GM19452 (cell line): Measurements from ENCODE around the gene ORM2.
A peak's percentile ranks its signal among the peaks of the same experiment; 100 is the strongest.
"Not testable (repeated sequence)": the region's sequence is repeated elsewhere in the genome, so short reads cannot be mapped to it uniquely, and the experiment has no call there.

Experiments
- ATAC-seq: cut with Tn5 transposase; IDR thresholded peaks from one replicate; pipeline ENCODE4 v1.9.1; 2021; ENCODE audit not compliant: unreplicated experiment

The ORM2 gene

DNA sequence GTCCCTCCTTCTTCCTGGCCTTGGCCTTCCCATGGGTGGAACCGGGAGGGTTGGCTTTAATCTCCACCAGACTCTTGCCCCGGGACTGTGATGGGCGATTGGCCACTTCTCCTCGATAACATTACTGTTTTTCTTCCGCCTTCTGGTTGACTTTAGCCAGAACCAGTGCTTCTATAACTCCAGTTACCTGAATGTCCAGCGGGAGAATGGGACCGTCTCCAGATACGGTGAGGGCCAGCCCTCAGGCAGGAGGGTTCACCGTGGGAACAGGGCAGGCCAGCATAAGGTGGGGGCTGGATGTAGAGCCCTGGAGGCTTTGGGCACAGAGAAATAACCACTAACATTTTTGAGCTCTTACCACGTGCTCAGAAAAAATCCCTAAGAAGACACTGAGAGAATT, 967 bp downstream of the ORM2 start:
- no peak for ATAC-seq

DNA sequence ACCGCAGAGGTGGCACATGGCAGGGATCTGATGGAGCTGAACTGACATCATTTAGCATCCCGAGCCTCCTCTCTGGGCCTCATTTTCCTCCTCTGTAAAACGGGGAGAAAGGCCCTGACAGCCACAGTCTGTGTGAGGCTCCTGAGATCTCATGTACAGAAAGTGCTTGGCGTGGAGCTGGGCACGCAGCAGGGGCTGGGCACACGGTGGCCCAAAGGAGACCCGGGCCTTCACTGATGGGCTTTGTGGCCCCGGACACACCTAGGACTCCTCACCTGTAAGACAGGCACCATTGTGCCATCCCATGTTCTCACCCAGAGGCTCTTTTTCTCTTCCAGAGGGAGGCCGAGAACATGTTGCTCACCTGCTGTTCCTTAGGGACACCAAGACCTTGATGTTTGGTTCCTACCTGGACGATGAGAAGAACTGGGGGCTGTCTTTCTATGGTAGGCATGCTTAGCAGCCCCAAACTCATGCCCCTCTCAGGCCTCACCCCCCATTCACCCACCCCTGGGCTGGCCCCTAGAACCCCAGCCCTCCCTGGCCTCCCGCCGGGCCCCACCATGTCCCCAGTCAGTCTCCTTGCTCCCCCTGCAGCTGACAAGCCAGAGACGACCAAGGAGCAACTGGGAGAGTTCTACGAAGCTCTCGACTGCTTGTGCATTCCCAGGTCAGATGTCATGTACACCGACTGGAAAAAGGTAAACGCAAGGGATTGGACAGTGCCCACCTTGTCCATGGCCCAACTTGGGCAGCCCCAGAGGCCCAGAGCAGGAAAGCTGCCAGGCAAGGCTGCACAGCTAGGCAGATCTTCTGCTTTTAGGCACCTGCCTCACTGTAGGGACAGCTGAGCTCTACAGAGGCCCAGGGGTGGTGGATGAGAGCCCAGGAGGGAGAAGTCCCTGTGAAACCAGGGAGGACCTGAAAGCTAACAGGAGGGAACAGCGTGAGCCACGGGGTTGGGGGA, 1.8 kb downstream of the ORM2 start:
- ATAC-seq, result not testable (repeated sequence)

DNA sequence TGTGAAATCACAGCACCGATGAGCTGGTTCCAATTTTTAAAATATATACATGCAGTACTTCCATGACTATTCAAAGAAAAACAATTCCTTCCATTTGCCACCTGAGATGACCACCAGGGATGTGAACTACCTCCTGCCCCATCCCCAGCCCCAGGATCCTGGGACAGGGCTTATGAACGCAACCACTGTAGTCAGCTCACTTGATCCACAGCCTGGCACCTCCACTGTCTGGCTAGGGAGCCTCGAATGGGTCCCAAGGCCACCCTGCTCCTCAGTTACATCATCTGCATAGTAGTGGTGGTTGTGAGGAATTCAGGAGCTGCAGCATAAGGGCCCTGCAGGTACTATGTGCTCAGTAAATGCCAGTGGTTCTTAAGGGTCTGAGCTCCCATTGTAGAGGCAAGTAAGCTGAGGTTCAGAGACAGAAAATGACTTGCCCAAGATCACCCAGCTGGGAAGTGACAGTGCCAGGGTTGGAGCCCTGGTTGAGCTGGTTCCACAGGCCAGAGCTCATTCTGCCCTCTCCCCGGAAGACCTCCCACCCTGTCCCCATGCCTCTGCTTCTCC, 2.9 kb downstream of the ORM2 start:
- not testable (repeated sequence) for ATAC-seq

DNA sequence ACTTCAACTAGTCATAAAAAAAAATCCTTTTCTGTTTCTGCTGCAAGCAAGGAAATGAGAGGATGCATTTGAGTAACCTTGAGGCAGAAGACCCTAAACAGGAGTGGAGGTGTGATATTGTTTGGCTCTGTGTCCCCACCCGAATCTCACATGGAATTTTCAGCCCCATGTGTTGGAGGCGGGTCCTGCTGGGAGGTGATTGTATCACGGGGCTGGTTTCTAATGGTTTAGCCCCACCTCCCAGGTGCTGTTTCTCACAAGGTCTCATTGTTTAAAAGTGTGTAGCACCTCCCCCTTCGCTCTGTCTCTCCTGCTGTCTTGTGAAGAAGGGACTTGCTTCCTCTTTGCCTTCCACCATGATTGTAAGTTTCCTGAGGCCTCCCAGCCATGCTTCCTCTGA, 4.0 kb downstream of the ORM2 start:
- not testable (repeated sequence) for ATAC-seq

DNA sequence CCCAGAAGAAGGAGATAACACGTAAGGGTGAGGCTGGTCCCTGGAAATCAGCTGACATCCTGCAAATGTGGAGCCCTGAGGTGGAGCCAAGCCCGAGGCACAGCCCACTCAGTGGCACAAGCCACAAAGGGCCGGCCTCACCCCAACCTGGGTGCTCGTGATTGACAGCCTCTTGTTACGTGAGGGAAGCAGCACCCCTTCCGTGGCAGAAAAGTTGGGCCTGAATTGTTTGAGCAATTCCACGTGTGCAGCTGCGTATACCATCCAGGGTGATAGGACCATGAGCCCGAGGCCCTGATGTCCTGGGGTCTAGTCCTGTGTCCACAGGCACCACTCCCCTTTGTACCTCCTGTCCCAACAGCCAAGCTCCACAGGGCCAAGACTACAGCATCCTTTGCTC, 4.8 kb downstream of the ORM2 start:
- ATAC-seq, result no peak

DNA sequence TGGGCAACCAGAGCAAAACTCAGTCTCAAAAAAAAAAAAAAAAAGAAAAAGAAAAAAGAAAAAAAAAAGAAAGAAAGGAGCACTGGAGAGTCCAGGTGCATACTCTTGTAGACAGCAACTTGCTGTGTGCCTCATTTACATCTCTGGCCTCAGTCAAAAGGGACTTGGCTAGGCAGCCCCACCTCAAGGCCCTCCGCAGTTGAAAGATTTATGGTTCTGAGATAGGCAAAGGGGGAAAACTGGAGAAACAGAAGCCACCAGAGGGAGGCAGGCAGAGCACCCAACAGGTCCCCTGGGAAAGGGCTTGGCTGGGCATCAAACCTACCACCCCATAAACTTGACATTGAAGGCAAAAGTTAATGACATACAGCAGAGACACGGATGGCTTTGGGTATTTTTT, 6.1 kb downstream of the ORM2 start:
- ATAC-seq, result no peak

DNA sequence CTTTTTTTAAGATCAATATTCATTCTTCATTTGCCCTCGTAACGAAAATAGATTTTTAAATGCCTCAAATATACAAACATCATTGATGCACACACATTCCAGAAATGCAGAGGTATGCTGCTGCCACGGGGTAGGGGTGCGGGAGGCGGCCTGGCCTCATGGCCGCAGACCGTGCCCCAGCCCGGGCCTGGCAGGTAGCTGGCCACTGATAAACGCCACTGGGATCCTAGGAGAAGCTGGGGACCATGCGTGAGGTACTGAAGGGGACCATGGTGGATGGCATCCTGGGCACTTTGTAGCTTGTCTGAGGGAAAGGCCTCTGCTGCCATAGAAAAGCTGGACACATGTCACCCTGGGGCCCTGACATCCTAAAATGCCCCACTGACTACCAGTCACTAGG, 6.5 kb downstream of the ORM2 start:
- ATAC-seq, result no peak

DNA sequence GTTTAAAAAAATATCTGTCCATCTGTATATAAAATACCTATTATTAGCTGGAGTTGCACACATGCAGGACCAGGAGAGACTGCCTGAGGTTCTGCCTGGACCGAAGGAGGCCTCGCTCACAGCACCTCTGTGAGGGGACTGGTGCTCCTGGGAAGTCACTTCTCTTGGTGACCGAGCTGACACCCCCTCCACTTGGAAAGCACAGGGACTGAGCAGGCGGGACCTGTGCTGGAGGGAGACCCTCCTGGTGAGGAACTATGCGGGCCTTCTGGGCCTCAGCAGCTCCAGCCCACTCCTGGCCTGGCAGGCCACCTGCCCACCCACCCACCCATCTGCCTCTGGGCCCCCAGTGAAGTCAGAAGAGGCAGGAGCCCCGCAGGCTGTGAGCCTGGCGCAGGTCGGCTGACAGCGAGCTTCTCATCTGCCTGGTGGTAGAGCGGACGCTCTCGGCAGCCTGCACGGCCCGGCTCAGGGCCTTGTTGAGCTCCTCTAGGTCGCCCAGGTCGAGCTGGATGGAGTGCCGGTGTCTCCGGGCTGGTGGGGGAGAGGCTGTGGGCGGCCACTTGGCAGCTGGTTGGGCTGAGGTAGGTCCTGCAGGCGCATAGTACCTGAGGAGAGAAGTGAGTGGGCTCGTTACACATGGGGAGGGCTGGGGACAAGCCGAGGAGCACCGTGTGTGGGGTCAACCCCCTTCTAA, 7.2 kb downstream of the ORM2 start:
- no peak for ATAC-seq

DNA sequence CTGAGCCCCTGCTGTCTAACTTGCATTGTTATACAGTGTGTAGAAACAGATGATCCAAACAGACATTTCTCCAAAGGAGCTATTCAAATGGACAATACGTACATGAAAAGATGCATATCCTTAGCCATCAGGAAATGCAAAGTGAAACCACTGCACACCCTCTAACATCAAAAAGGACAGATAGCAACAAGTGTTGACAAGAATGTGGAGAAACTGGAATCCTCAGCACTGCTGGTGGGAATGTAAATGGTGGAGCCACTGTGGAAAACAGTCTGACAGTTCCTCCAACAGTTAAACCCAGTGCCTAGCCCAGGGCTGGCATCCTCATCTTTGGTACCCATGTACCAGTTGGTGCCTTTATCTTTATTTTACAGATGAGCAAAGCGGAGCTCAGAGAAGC, 8.5 kb downstream of the ORM2 start:
- no peak for ATAC-seq

DNA sequence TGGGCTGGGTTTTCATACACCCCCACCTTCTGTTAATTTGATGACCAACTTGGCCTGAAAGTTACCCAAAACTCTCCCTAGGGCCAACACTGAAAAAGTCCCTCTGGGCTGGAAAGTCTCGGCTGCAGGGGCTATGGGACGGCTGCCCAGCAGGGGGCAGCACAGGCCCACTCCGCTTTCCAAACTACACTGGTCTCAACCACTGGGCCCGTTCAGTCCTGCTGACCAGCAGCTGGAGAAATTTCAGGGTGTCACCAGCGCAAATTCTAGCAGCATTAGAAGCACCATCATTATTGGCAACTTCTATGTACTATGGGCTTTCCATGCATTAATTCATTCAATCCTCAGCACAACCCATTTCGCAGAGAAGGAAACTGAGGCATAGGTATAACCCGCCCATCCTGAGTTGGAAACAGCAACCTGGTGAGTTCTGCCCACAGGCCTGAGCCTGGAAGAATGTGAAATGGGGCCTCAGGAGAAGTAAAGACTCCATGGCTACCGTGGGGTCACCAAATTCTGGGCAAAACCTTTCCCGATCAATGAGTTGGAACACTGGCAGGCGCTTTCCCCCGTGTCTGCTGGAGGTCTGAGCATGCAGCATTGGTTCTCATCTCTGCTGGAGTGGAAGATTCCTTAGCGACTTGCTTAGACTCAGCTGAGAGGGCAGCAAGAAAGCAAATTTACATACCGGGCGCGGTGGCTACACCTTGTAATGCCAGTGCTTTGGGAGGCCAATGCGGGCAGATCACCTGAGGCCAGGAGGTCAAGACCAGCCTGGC, 9.7 kb downstream of the ORM2 start:
- ATAC-seq, result peak; percentile 74

DNA sequence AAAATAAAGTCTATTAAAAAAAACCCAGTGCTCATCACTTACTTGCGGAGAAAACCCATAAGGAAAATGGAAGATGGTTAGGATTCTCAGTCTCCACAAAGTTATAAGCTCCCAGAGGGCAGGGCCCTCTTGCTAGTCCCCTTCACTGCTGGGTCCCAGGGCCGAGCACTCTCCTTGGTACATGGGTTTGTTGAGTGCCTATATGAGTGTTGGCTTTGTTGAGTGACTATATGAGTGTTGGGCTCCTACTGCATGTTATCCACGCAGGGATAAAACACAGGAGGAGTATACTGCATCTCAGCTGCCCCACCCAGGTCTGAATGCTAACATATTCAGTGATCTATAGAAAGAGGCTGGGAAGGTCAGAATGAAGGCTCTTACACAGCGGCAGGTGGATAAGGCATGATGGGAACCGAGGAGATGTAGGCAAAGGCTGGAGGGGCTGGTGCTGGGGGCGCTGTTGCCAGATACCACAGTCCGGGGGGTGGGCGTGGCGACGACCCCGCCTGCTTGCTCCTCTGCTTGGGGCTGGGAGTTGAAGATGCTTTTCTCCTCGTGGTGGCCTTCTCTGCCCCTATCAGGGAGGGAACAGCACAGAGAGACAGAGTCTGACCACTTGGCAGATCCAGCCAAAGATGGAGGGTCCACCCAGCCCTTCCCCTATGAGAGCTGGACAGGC, 11.6 kb downstream of the ORM2 start:
- no peak for ATAC-seq

DNA sequence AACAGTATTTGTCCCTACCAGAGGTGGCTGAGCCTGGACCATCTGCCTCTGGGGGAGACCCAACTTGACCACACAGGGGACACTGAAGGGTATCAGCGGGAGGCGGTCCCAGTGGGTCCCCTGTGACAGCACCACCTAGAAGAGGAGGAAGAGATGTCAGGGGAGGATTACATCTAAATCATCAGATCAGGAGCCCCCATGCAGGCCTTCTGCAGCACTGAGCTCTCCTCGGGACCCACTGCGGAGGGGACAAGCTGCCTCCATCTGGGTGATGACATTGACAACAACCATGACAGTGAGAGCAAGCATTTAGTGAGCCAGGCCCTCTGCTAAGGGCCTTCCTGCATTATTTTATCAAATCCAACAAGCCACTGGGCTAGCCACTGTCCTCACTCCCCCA, 12.3 kb downstream of the ORM2 start:
- ATAC-seq, result no peak

DNA sequence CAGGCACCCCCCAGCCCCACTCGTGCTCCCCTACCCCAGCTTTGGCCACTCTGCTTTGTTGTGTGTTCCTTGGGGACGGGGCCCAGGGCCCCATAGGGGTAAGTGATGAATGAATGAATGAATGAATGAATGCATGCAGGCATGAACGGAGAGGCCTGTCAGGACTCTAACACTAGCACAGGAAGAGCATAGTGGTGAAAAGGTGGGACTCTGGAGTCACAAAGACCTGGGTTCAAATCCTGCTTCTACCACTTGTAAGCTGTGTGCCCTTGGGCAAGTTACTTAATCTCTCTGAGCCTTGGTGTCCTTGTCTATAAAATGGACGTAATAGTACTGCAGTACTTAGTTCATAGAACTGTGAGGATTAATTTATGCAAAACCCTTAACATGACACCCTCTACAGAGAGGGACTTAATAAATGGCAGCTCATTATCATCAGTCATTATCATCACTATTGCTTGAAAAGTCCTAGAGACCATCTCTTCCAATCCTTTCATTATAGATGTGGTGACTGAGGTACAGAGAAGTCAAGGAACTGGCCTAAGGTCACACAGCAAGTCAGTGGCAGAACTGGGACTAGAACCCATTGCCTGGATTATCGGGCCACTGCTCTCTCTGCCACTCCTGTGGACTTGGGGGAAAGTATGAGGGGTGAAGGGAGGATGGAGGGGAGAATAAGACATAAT, 13.2 kb downstream of the ORM2 start:
- ATAC-seq, result no peak

DNA sequence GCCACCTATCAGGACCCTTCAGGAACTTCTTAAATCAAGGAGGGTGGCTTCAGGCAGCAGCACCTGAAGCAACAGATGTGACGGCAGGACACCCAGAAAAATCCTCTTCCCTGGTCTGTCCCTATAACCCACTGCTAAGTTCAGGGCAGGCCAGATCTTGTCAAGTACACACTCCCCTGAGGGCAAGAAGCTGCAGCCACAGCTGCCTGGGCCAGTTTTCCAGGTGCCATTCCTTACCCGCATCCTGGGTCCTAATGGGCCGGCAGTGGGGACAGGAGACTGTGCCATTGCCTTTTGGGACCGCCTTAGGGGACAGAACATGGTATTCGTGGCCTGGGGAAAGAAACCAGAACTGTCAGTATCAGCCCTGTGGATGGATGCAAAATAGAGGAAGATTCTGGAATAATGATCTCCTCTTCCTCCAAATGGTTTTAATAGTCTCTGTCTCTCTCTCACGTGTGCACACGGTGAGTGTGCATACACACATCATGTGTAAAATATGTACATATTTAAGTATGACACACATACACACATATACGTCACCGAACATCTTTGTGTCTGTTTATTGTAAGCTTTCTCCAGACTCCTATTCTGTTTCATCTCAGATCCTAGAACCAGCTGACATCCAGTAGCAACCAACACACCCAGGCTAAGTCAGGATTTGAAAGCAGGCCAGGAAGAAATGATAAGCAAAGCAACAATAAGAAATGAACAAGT, 14.0 kb downstream of the ORM2 start:
- no peak for ATAC-seq

DNA sequence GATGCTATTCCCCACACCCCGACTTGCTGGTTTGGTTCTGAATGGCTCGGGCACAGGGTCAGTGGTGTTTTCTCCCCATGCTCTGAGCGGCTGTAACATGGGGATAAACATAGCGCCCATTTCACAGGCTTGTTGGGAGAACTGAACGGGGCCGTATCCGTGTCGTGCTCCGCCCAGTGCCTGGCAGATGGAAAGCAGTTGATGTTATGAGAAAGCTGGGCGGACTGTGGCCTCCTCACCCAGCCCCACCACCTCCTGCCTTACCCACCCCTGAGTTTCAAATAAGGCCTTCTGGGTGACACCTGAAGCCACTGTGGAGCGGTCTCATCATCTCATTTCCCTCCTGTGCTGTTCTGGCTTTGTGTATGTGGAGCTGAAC, 14.5 kb downstream of the ORM2 start:
- no peak for ATAC-seq

DNA sequence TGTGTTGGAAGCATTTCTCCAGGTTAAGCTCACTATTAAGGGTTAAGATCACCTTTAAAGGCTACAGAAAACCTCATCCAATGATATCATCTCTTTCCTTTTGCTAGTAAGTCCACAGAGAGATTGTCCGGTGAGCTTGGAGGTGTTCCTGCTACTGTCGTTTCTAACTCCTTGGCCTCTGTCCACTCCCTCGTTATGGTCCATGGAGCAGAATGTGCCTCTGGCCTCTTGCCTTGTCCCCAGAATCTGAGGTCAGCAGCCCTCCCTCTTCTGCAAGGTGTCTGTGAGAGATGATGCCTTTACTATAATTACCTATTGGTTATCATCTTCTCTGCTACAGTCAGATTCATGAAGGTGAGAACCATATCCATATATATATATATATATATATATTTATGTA, 15.0 kb downstream of the ORM2 start:
- no peak for ATAC-seq

DNA sequence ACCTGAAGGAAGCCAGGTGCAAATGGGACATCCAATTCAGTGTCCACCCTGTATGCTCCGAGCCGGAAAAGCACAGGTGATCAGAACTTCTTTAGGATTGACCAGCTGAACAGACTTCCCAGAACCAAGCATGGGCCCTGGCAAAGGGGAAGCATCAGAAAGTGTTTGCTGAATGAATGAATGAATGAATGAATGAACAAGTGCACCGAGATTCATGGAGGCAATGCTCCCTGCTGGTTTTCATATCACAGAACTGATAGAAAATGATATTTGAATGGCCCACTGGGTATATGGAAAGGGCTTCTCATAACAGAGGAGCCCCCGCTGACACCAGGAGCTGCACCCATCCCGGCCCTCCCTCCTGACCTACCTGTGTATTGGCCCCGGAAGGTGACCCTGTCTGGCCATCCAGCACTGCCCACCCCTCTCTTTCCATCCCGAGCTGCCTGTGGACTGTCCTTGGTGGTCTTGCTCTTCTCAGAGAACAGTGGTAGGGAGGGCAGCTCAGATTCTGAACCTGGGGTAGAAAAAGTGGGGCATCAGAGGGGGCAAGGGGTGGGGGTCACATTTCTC, 15.9 kb downstream of the ORM2 start:
- no peak for ATAC-seq

DNA sequence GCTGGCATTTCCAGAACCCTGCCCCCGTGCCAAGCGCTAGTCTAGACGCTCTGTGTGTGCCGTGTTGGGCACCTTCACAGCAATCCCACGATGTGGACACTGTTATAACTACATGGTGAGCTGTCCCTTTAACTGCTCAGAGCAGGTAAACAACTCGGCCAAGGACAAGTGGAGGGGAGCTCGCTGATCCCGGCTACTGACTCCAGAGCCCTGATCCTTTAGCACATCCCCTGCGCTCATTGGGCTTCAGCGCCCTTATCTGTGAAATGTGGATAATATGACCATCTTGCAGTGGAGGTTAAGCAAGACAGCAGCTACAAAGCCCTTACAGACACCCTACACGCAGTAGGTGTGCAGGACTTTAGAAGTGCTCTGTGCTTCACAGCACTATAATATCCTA, 16.5 kb downstream of the ORM2 start:
- ATAC-seq, result no peak

DNA sequence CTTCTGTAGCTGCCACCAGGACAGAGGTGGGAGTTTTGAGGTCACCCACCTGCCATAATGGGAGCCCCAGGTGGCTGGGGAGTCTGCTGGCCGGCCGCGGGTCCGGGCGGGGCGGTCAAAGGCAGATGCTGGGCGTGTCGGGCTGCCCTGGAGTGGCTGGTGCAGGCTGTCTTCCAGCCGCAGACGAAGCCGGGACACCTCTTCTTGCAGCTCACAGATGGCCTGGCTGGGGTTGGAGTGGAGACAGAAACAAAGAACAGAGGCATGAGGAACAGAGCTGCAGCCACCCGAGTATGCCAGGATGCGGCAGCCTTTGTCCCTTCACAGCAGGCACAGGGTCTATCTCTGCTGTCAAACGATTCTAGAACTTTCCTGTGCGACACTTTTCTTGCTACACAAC, 18.0 kb downstream of the ORM2 start:
- ATAC-seq, result no peak
